B cell (primary cell): ENCODE measurements around the gene UNC119.

Experiments used
- EZH2 ChIP-seq: IDR thresholded peaks from 2 replicates; pipeline ENCODE4 v1.6.1; 2012; ENCODE audit warnings: borderline replicate concordance, low read depth, mild to moderate bottlenecking, moderate library complexity, low read length; ENCODE audit not compliant: insufficient read depth, poor library complexity, severe bottlenecking
- TF ChIP-seq, protein P1 (sequence below): fragments of 200-600 bp; IDR thresholded peaks from one replicate; pipeline ENCODE4 v1.8.0; 2022; ENCODE audit warnings: antibody characterized with exemption, mild to moderate bottlenecking

DNA sequence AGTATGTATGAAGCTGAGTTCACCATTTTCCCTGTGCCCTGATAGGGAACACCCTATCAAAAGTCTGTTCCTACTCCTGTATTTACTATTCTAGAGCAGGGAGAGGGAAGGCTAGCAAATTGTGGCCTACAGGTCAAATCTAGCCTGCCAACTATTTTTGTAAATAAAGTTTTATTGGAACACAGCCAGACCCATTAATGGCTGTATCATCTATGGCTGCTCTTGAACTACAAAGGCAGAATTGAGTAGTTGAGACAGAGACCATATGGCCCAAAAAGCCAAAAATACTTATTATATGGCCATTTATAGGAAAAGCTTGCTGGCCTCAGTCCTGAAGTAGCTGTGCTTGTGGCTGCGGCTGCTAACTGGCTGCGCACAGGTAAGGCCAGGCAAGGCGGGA lies 28.5 kb upstream of the UNC119 start:
- TF ChIP-seq, protein P1, sequence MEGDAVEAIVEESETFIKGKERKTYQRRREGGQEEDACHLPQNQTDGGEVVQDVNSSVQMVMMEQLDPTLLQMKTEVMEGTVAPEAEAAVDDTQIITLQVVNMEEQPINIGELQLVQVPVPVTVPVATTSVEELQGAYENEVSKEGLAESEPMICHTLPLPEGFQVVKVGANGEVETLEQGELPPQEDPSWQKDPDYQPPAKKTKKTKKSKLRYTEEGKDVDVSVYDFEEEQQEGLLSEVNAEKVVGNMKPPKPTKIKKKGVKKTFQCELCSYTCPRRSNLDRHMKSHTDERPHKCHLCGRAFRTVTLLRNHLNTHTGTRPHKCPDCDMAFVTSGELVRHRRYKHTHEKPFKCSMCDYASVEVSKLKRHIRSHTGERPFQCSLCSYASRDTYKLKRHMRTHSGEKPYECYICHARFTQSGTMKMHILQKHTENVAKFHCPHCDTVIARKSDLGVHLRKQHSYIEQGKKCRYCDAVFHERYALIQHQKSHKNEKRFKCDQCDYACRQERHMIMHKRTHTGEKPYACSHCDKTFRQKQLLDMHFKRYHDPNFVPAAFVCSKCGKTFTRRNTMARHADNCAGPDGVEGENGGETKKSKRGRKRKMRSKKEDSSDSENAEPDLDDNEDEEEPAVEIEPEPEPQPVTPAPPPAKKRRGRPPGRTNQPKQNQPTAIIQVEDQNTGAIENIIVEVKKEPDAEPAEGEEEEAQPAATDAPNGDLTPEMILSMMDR, result no peak
- TF ChIP-seq EZH2, result no peak
